SK-N-MC (cell line): ENCODE measurements around the gene DIRAS1.

Source experiments
- EZH2 ChIP-seq: fragments of 200-600 bp; sonication (generic); IDR thresholded peaks from one replicate; pipeline ENCODE4 v1.6.1; 2017; ENCODE audit warnings: antibody characterized with exemption
- POLR2AphosphoS5 ChIP-seq: IDR thresholded peaks from 2 replicates; pipeline ENCODE4 v1.6.1; 2012; ENCODE audit warnings: mild to moderate bottlenecking, low read depth, low read length, borderline replicate concordance

GRCh38 chr19:2701361-2702169 is 19.6 kb downstream of the DIRAS1 start:
- TF ChIP-seq EZH2 = no peak
- TF ChIP-seq POLR2AphosphoS5 = no peak
